ENCODE data around the gene FRS3. TPM values are rescaled to one million over a fixed set of nuclear protein-coding genes. Genes with fewer than 3 reads are reported as not detected.

Gene FRS3
- total and polyA plus RNA-seq, 11 donors, result 3.2 to 6.8 (median 5.1) TPM

DNA sequence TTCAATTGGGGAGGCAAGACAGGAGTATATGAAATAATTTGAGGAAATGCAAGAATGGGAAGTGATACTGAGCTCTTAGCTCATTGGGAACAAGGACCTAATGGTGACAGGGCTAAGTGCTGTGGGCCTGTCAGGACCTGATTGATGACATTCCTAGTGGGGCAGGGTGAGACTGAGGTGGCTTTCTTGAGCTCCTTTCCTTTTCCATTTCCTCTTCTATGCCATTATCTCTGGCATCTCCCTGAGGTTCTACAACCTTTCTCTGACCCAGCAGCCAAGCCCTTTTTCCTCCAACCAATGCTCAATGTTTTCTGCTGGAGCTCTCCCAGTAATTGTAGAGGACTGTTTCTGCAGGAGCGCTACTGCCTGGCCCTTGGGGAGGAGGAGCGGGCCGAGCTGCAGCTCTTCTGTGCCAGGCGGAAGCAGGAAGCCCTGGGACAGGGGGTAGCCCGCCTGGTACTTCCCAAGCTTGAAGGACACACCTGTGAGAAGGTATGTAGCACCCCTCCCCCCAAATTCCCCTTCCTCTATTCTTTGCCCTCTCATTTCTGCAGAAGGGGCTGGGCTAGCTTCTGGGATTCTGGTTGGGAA, 5.0 kb upstream of the FRS3 start:
- intact Hi-C loops (cut with DNase I), result loop anchor here in 9 of 10 donors (5.0 to 10.0 kb wide), 12 partner anchors 63 to 780 kb away; partner anchors contain the start of genes BYSL (in 3 of the 9), CCND3 (in 3 of the 9), MED20 (in 3 of the 9) and MRPS10 (in 3 of the 9)
- Histone ChIP-seq H3K27me3 (no peaks in the 10 kb centered on the region), H3K27ac (peak overlapping the region in 3 of 12 donors; percentile 15 to 98 (median 88)), H3K9me3 (no peaks in the 10 kb centered on the region), H3K4me3 (no peak overlapping the region), H3K4me1 (peaks cover 14 to 65% (median 41%) of the 10 kb centered on the region in 12 donors), H3K36me3 (peaks cover 0 to 19% (median 11%) of the 10 kb centered on the region in 9 donors)
- TF ChIP-seq POLR2A (IDR thresholded peaks at IDR 0.05), result no peak
- TF ChIP-seq, protein P1, sequence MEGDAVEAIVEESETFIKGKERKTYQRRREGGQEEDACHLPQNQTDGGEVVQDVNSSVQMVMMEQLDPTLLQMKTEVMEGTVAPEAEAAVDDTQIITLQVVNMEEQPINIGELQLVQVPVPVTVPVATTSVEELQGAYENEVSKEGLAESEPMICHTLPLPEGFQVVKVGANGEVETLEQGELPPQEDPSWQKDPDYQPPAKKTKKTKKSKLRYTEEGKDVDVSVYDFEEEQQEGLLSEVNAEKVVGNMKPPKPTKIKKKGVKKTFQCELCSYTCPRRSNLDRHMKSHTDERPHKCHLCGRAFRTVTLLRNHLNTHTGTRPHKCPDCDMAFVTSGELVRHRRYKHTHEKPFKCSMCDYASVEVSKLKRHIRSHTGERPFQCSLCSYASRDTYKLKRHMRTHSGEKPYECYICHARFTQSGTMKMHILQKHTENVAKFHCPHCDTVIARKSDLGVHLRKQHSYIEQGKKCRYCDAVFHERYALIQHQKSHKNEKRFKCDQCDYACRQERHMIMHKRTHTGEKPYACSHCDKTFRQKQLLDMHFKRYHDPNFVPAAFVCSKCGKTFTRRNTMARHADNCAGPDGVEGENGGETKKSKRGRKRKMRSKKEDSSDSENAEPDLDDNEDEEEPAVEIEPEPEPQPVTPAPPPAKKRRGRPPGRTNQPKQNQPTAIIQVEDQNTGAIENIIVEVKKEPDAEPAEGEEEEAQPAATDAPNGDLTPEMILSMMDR (IDR thresholded peaks at IDR 0.05), result no peak
- DNase-seq (no peak), ATAC-seq (no peak)
- 67 to 76% (median 68%) methylated on average over 5 of the region's 5 CpGs for WGBS, 4 donors

DNA sequence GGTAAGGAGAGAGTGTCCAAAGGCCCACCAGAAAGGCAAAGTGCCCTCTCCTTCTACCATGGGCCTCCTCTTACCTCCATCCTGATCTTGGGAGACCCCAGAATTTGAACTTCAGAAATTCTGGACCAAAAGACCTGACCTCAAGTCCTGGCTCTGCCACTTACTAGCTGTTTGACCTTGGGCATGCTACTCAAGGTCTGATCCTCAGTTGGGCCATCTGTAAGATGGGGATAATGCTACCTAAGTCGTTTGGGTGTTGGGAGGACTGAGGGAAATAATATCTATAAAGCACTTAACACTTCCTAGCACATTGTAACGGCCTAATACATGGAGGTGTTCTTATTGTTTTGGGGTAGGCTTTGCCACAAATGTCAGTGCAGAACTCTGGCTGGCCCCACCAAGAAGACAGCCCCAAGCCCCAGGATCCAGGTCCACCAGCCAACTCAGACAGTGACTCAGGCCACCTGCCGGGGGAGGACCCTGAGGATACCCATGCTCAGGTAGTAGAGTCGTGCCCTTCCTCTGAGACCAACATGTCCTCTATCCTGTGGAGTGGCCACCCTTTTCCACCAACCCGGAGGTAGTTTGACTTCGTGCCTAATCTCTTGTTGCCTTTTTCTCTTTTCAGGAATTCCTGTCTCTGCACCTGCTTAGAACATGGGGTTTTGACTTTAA, 3.5 kb upstream of the FRS3 start:
- H3K9me3 ChIP-seq, result no peaks in the 10 kb centered on the region
- H3K27me3 ChIP-seq, result no peaks in the 10 kb centered on the region
- H3K36me3 ChIP-seq, result peaks cover 0 to 10% (median 0%) of the 10 kb centered on the region in 9 donors
- WGBS, 4 donors, result 72 to 82% (median 75%) methylated on average over 6 of the region's 6 CpGs
- peaks cover 10 to 65% (median 39%) of the 10 kb centered on the region in 12 donors for H3K4me1 ChIP-seq
- intact Hi-C loops (cut with DNase I), result loop anchor here in 6 of 10 donors (5.0 to 10.0 kb wide), 9 partner anchors 64 to 782 kb away; partner anchors contain the start of genes CCND3 (in 2 of the 6), MRPS10 (in 2 of the 6), UBR2 (in 1 of the 6) and USP49 (in 1 of the 6)
- ATAC-seq, result no peak
- H3K27ac ChIP-seq, result no peak overlapping the region
- H3K4me3 ChIP-seq, result no peak overlapping the region
- DNase-seq, result no peak
- TF ChIP-seq, protein P1 (IDR thresholded peaks at IDR 0.05), result no peak
- no peak for TF ChIP-seq POLR2A (IDR thresholded peaks at IDR 0.05)

DNA sequence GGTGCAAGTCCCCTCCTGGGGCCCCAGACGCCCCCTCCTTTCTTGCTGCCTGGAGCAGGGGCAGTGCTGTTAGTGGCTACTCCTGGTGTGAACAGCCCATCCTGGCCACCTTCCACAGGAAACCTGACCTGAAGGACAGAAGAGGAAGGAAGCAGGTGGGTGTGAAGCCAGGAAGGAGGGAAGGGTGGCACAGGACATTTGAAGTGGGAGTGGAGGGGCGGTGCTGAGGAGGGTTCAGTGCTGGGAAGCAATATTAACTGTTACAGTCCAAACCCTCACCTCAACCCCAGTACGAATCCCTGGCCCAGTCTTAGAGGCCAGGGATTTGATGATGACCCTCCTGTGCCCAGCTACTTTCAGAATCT, 1.6 kb upstream of the FRS3 start:
- peak in 2 of 4 donors; percentile 0 to 11 for ATAC-seq
- H3K4me1 ChIP-seq, result peaks cover 10 to 70% (median 39%) of the 10 kb centered on the region in 12 donors
- WGBS, 4 donors, result 12 to 19% (median 14%) methylated on average over 3 of the region's 3 CpGs

More for the DNA sequence above, 1.6 kb upstream of the FRS3 start:
- H3K27me3 ChIP-seq, result no peaks in the 10 kb centered on the region
- peak overlapping the region in 11 of 12 donors; percentile 64 to 96 (median 79) for H3K4me3 ChIP-seq
- no peaks in the 10 kb centered on the region for H3K9me3 ChIP-seq
- peak in 4 of 5 donors; percentile 42 to 57 (median 54) for DNase-seq
- H3K36me3 ChIP-seq, result peaks cover 0 to 22% (median 10%) of the 10 kb centered on the region in 9 donors
- intact Hi-C loops (cut with DNase I), result loop anchor here in 8 of 10 donors (2.0 to 10.0 kb wide), 12 partner anchors 66 to 783 kb away; partner anchors contain the start of genes CCND3 (in 2 of the 8), MRPS10 (in 2 of the 8), UBR2 (in 1 of the 8) and USP49 (in 1 of the 8)
- TF ChIP-seq, protein P1 (IDR thresholded peaks at IDR 0.05), result no peak
- no peak for TF ChIP-seq POLR2A (IDR thresholded peaks at IDR 0.05)
- peak overlapping the region; percentile 76 to 97 (median 91) for H3K27ac ChIP-seq

Measured in heart left ventricle (tissue), 16 donors.